Tibial nerve (tissue), 4 donors: ENCODE measurements around the gene PRLHR.

Experiments used
- EP300 ChIP-seq, 2 donors: sonication (generic); formaldehyde crosslinking; IDR thresholded peaks; one replicate each; pipeline ENCODE4 v1.6.1; 2017; ENCODE audit warnings: antibody characterized with exemption in 2 of 2, mild to moderate bottlenecking in 1 of 2
- POLR2A ChIP-seq, 2 donors: fragments of 450-650 bp; IDR thresholded peaks; one replicate each; pipeline ENCODE4 v1.6.1; 2017; ENCODE audit warnings: antibody characterized with exemption in 2 of 2, mild to moderate bottlenecking in 2 of 2, moderate library complexity in 2 of 2
- TF ChIP-seq, protein P1 (sequence below), 5 experiments: fragments of 200-600 bp in 3 of 5; fragments of 450-650 bp in 2 of 5; sonication (generic) in 3 of 5; IDR thresholded peaks; one replicate each; pipeline ENCODE4 v1.5.1; 2016 to 2019; ENCODE audit warnings: antibody characterized with exemption in 5 of 5, mild to moderate bottlenecking in 3 of 5, moderate library complexity in 2 of 5

DNA sequence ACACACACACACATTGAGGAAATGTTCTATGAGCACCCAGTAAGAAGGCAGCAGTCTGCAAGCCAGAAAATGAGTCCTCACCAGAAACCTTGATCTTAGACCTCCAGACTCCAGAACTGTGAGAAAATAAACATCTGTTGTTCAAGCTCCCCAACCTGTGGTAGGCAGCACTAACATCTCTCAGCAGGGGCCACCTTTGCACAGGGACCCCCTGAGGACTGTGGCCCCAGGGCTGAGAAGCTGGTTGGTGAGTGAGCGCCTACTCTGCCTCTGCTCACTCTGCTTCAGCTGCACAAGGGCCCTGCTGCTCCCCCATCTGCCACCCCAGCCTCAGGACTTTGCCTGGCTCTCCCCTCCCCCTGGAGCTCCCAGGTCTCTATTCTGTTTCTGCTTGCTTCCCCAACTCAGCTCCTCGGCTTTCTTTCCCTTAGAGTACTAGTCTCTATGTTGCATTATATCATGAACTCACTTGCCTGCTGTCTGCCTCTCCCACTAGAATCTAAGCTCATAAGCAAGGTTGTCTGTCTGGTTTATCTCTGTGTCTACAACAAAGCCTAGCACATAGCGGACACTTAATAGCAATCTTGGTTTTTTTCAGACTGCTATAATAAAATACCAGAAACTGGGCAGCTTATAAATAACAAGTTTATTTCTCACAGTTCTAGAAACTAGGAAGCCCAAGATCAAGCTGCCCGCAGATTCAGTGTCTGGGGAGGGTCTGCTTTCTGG lies 40.4 kb upstream of the PRLHR start:
- TF ChIP-seq, protein P1, sequence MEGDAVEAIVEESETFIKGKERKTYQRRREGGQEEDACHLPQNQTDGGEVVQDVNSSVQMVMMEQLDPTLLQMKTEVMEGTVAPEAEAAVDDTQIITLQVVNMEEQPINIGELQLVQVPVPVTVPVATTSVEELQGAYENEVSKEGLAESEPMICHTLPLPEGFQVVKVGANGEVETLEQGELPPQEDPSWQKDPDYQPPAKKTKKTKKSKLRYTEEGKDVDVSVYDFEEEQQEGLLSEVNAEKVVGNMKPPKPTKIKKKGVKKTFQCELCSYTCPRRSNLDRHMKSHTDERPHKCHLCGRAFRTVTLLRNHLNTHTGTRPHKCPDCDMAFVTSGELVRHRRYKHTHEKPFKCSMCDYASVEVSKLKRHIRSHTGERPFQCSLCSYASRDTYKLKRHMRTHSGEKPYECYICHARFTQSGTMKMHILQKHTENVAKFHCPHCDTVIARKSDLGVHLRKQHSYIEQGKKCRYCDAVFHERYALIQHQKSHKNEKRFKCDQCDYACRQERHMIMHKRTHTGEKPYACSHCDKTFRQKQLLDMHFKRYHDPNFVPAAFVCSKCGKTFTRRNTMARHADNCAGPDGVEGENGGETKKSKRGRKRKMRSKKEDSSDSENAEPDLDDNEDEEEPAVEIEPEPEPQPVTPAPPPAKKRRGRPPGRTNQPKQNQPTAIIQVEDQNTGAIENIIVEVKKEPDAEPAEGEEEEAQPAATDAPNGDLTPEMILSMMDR (IDR thresholded peaks at IDR 0.05), result no peak
- TF ChIP-seq POLR2A (IDR thresholded peaks at IDR 0.05) (no peak), EP300 (IDR thresholded peaks at IDR 0.05) (no peak)
